ENCODE measurements around the gene SORBS1.

DNA sequence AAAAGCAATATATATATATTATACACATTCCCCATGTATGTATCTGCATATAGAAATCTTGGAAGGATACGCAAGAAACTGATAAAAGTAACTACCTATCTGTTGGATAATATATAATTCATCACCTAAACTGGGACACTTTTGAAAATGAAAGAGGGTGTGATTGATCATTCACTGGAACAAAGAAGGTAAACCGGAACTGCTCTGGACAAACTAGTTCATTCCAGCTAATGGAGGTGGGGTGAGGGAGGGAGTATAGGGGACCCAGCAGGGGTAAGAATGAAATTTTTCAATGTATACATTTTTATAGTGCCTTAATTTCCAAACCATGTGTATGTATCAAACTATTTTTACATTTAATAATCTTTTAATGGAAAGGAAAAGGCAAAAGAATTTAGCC lies 25.6 kb downstream of the SORBS1 start:
- no peak for TF ChIP-seq ZNF274 (IDR thresholded peaks at IDR 0.05; ENCODE audit: low read length)
- no peak for TF ChIP-seq ZNF274 (tag by site-specific recombination; IDR thresholded peaks at IDR 0.05; ENCODE audit: borderline replicate concordance)
- TF ChIP-seq ZSCAN30 (tag by site-specific recombination; IDR thresholded peaks at IDR 0.05): no peak
- no peak for TF ChIP-seq ZNF596 (tag by site-specific recombination; IDR thresholded peaks at IDR 0.05)
- TF ChIP-seq ZNF350 (tag by site-specific recombination; IDR thresholded peaks at IDR 0.05): no peak
- no peak for TF ChIP-seq ZNF747 (tag by site-specific recombination; IDR thresholded peaks at IDR 0.05)
- TF ChIP-seq, protein P1, sequence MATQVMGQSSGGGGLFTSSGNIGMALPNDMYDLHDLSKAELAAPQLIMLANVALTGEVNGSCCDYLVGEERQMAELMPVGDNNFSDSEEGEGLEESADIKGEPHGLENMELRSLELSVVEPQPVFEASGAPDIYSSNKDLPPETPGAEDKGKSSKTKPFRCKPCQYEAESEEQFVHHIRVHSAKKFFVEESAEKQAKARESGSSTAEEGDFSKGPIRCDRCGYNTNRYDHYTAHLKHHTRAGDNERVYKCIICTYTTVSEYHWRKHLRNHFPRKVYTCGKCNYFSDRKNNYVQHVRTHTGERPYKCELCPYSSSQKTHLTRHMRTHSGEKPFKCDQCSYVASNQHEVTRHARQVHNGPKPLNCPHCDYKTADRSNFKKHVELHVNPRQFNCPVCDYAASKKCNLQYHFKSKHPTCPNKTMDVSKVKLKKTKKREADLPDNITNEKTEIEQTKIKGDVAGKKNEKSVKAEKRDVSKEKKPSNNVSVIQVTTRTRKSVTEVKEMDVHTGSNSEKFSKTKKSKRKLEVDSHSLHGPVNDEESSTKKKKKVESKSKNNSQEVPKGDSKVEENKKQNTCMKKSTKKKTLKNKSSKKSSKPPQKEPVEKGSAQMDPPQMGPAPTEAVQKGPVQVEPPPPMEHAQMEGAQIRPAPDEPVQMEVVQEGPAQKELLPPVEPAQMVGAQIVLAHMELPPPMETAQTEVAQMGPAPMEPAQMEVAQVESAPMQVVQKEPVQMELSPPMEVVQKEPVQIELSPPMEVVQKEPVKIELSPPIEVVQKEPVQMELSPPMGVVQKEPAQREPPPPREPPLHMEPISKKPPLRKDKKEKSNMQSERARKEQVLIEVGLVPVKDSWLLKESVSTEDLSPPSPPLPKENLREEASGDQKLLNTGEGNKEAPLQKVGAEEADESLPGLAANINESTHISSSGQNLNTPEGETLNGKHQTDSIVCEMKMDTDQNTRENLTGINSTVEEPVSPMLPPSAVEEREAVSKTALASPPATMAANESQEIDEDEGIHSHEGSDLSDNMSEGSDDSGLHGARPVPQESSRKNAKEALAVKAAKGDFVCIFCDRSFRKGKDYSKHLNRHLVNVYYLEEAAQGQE (tag by site-specific recombination; IDR thresholded peaks at IDR 0.05): no peak
- TF ChIP-seq ZBTB7A (tag by site-specific recombination; IDR thresholded peaks at IDR 0.05; ENCODE audit: low read depth): no peak
- TF ChIP-seq ZNF10 (tag by site-specific recombination; IDR thresholded peaks at IDR 0.05): no peak
- TF ChIP-seq, protein P2, sequence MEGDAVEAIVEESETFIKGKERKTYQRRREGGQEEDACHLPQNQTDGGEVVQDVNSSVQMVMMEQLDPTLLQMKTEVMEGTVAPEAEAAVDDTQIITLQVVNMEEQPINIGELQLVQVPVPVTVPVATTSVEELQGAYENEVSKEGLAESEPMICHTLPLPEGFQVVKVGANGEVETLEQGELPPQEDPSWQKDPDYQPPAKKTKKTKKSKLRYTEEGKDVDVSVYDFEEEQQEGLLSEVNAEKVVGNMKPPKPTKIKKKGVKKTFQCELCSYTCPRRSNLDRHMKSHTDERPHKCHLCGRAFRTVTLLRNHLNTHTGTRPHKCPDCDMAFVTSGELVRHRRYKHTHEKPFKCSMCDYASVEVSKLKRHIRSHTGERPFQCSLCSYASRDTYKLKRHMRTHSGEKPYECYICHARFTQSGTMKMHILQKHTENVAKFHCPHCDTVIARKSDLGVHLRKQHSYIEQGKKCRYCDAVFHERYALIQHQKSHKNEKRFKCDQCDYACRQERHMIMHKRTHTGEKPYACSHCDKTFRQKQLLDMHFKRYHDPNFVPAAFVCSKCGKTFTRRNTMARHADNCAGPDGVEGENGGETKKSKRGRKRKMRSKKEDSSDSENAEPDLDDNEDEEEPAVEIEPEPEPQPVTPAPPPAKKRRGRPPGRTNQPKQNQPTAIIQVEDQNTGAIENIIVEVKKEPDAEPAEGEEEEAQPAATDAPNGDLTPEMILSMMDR (tag by site-specific recombination; IDR thresholded peaks at IDR 0.05): no peak
- no peak for TF ChIP-seq ZNF146 (tag by site-specific recombination; IDR thresholded peaks at IDR 0.05)
- TF ChIP-seq KLF16 (tag by site-specific recombination; IDR thresholded peaks at IDR 0.05): no peak

Measured in HEK293 (cell line).